ENCODE measurements around the gene PIAS4.

DNA sequence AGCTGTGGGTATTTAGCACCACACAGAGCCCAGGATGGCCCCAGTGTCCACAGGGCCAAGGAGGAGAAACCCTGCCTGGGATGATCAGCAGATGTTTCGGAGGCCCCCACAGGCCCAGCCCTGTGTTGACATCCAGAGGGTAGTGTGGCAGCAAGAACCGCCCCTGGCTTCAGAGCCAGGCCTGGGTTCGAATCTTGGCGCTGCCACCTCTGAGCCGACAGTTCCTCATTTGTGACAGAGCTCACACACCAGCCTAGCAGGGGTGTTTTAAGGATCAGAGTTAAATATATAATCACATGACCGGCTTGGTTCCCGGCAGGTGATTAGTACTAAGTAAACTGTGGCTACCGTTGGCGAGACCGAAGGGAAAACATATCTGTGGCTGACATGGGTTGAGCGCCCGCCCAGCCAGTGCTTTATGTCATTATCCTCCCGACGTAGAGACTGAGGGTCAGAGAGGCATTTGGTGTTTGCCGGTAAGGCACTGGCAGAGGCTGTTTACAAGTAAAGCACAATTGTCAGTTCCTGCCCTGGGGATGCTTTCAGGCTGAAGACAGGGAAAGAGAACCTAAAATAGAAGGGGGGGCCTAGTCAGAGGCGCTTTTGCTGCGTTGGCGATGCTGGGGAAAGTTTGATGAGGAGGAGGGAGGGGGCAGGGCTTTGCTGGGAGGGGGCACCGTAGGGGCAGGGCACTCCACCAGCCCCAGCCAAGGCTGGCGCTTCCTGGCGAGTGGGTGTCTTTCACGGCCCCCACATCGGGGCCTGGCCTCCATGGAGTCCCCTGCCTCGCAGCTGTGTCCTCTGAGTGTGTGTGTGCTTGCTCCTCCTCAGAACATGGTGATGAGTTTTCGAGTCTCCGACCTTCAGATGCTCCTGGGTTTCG, 4.8 kb downstream of the PIAS4 start:
- TF ChIP-seq, protein P1, sequence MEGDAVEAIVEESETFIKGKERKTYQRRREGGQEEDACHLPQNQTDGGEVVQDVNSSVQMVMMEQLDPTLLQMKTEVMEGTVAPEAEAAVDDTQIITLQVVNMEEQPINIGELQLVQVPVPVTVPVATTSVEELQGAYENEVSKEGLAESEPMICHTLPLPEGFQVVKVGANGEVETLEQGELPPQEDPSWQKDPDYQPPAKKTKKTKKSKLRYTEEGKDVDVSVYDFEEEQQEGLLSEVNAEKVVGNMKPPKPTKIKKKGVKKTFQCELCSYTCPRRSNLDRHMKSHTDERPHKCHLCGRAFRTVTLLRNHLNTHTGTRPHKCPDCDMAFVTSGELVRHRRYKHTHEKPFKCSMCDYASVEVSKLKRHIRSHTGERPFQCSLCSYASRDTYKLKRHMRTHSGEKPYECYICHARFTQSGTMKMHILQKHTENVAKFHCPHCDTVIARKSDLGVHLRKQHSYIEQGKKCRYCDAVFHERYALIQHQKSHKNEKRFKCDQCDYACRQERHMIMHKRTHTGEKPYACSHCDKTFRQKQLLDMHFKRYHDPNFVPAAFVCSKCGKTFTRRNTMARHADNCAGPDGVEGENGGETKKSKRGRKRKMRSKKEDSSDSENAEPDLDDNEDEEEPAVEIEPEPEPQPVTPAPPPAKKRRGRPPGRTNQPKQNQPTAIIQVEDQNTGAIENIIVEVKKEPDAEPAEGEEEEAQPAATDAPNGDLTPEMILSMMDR (IDR thresholded peaks at IDR 0.05; ENCODE audit: low read depth, low read length, poor library complexity, severe bottlenecking) = no peak
- TF ChIP-seq EZH2phosphoT487 (IDR thresholded peaks at IDR 0.05; ENCODE audit: borderline replicate concordance, low read length) = no peak
